Activated CD4-positive, CD25-positive, alpha-beta regulatory T cell treated with anti-CD3 and anti-CD28 coated beads, Interleukin-2, amount 50 U/mL, for 72 hours (primary cell): ENCODE data around the gene MBNL1.

Experiments
- DNase-seq: peaks from one replicate; pipeline ENCODE4 v3.0.0; 2021

MBNL1 gene

DNA sequence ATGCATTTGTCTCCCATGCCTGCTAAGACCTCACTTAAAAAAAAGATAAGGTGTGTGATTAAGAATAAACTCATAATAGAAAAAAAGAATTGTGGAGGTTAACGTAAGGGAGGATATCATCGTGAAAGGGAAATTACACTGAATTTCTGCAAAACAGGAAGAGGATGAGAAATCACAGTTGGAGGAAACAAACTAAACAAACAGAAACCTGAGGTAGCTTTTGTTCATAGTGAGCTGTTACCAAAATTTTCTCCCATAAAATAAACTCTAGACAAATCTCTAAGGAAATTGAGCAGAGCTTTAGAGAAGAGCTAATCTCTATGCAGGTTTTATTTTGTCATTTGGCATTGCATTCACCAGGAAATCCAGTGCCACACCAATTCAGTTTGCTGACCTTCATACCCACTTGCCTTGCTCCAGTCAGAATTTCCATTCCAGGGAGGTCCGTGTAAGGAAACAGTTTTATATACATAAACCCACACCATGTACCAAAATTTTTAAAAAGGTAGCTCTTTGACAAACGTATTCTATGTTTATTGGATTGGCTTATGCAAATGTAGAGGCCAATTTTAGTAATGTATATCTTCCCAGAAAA, 231.2 kb downstream of the MBNL1 start:
- DNase-seq: no peak

DNA sequence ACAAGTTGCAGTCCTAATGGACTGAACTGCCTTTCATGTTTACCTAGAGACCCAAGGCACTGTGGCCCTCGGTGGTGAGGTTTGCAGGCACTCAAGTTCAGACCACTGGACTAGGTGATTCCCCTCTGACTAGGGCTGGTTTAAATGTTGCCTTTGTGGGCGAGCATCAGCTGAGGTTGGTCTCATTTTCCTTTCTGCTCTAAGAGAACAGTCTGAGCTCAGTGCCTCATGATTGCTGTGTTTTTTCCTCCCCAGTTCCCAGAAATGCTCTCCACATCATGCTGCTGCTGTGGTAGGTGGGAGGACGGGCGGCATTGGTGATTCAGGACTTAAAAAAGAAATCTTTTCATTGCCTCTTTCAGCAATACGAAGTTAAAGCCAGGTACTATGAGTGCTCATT, 237.2 kb downstream of the MBNL1 start:
- no peak for DNase-seq

DNA sequence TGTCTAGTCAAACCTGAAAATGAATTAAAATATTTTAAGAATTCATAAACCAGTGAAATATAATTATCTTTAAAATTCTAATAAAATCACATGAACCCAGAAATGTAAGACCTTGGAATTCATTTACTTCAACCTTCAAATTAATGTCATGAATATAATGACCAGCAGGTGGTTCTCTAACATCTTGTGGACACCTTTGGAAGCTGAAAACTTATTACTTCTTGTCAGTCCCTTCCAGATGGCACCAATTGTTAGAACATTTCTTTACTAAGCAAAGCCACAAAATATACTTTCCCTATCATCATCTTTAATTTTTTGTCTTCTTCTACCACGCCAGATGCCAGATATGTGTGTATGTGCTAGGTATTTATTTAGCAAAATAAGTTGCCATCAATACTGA, 240.0 kb downstream of the MBNL1 start:
- DNase-seq: no peak

DNA sequence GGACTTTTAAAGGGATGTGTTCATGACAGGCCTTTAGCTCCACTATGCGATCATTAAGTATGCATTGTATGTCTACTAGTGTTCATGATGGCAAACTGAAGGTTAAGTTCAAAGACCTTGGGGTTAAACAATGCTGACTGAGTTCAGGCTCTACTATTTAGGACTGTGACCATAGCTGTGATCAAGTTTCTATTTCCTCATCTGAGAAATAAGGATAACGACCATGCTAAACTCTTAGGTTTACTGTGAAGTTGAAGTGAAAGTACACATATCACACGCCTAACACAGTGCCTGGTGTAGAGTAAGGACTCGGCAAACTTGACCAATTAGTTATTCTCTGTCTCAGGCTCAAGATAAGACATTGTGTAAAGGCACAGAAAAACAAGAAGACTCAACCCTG, 243.2 kb downstream of the MBNL1 start:
- no peak for DNase-seq

DNA sequence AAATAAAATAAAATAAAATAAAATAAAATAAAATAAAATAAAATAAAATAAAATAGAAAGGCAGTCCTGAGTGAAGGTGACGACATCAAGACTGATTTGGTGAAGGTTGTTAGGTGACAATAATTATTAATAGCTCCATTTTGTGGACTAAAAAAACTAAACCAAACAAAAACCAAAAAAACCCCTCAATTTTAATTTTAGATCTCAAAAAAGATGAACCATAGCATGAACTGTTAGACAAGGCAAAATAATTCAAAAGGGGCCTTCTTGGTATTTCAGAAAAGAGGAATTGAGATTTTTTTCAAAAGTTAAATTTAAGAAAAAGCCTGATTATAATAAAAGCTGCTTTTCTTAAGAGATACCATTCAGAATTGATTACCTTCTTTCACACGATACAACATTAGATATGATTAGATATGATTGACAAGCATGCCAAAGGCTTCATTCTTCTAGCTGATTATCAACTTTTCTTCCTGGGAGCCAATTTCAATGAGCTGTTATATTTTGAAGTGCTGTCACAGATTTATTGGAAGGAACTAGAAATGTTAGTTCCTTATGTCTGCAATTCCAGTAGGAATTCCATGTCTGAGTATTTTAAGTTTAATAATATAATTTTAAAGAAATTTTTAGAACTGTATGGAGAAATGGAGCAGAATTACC, 244.7 kb downstream of the MBNL1 start:
- DNase-seq: no peak
